Ectodermal cell (in vitro differentiated cells): ENCODE results near the gene COL4A4. TPM values are rescaled to one million over a fixed set of nuclear protein-coding genes. Genes with fewer than 3 reads are reported as not detected.

ENCODE experiments used
- H3K27ac ChIP-seq: 2 replicates; pipeline ENCODE4 v1.7.0; 2013; ENCODE audit warnings: mild to moderate bottlenecking, low read depth, low read length; ENCODE audit not compliant: insufficient read depth, poor library complexity, severe bottlenecking
- H3K27me3 ChIP-seq: 2 replicates; pipeline ENCODE4 v1.7.0; 2013; ENCODE audit warnings: mild to moderate bottlenecking, low read length; ENCODE audit not compliant: insufficient read depth, control insufficient read depth, poor library complexity, severe bottlenecking
- H3K36me3 ChIP-seq: one replicate; pipeline ENCODE4 v1.7.0; 2013; ENCODE audit warnings: low read length; ENCODE audit not compliant: control insufficient read depth, insufficient read depth
- H3K4me1 ChIP-seq: one replicate; pipeline ENCODE4 v1.7.0; 2013; ENCODE audit warnings: low read length; ENCODE audit not compliant: control insufficient read depth, insufficient read depth
- H3K4me3 ChIP-seq: 2 replicates; pipeline ENCODE4 v1.7.0; 2013; ENCODE audit warnings: low read depth, low read length, control low read depth; ENCODE audit not compliant: insufficient read depth
- H3K9me3 ChIP-seq: 2 replicates; pipeline ENCODE4 v1.7.0; 2013; ENCODE audit warnings: mild to moderate bottlenecking, low read length, moderate library complexity; ENCODE audit not compliant: control insufficient read depth
- WGBS, 2 experiments: methylation state at CpG; one replicate each; pipeline ENCODE4 v1.1.7; 2013; ENCODE audit warnings: missing lambda C conversion rate in 2 of 2; 5-methylcytosine and 5-hydroxymethylcytosine counted together
- polyA plus RNA-seq, 4 experiments: library from polyadenylated mRNA; stranded (reverse); fragments of 50-300 nt; gene quantifications; one replicate each; pipeline ENCODE4 v1.2.3, GENCODE V29; 2013

COL4A4 gene
- polyA plus RNA-seq (2013, experiment 1 of 4), result 0.31 TPM
- polyA plus RNA-seq (2013, experiment 2 of 4), result 0.62 TPM
- 0.27 TPM for polyA plus RNA-seq (2013, experiment 3 of 4)
- 0.32 TPM for polyA plus RNA-seq (2013, experiment 4 of 4)

DNA sequence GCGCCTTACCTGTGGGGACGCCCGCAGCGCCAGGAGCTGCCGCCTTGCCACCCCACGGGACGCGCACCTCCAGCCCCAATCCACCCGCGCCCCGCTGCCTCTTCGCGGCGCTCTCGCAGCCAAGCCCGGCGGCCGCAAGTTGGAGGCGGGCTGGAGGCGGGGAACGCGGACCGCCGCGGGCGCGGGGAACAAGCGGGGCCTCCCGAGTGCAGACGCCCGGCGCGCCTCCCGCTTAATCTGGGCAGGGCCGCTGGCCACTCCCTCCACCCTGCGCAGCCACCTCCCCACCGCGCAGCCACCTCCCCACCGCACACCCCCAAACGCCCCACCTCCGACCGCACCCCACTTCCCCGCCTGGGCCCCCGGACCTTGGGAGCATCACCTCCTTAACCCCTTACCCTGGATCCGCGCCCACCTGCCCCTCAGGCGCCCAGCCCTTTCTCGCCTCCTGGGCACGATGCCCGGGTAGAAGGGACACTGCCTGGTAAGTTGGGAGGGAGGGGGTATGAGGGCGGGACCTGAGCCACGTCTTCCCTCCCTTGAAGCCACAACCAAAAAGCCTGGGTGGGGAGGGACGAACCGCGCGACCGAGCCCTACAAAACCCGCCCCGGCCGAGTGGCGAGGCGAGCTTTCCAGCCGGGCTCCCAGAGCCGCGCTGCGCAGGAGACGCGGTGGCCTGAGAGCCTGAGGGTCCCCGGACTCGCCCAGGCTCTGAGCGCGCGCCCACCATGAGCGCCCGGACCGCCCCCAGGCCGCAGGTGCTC, at the start of gene COL4A4, which contains the start of gene COL4A3:
Gene COL4A4, minus strand, starts transcription at position 208 of the 765 bp plus-strand sequence. CDS start 16,722 bp downstream, outside the sequence.
Gene COL4A3, plus strand, starts transcription at position 627 of the 765 bp plus-strand sequence. Its CDS starts 103 bp downstream, at position 730.
- Histone ChIP-seq H3K9me3 (no peaks in the 10 kb centered on the region), H3K27me3 (peaks cover 66% of the 10 kb centered on the region), H3K36me3 (no peaks in the 10 kb centered on the region), H3K4me3 (peak within 1 kb of the TSS; percentile 41), H3K4me1 (no peaks in the 10 kb centered on the region), H3K27ac (no peak within 1 kb of the TSS)
- WGBS, 2 experiments, result 0% methylated on average over 73 to 77 of the region's 77 CpGs

- WGBS, 2 experiments, result 56% methylated on average over 2 of the region's 2 CpGs
- no peak overlapping the region for H3K4me3 ChIP-seq
- H3K27ac ChIP-seq, result no peak overlapping the region
- no peaks in the 10 kb centered on the region for H3K36me3 ChIP-seq
- H3K4me1 ChIP-seq, result peaks cover 7% of the 10 kb centered on the region
- H3K27me3 ChIP-seq, result peaks cover 3% of the 10 kb centered on the region
- H3K9me3 ChIP-seq, result no peaks in the 10 kb centered on the region
Observed at GRCh38 chr2:227207573-227207972, 43.6 kb upstream of the COL4A4 start.

GRCh38 chr2:227206406-227206805, 42.4 kb upstream of the COL4A4 start:
- H3K27ac ChIP-seq, result no peak overlapping the region
- H3K27me3 ChIP-seq, result peaks cover 3% of the 10 kb centered on the region
- WGBS, 2 experiments, result 86 to 87% methylated on average over 9 of the region's 9 CpGs

DNA sequence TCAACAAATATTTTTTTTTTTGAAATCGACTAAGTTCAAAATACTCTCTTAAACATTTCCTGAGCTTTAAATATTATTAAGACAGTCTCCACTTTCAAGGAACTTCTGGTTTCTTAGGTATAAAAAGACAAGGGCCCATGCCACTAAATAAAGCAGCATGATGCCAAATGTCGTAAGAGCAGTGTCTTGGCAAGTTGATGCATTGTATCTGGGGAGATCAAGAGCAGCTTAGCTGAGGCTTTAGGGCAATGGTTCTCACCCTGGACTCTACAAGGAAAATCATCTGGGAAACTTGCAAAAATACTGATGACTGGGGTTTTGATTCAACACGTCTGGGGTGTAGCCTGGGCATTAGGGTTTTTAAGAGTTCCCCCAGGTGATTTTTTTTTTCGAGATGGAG, 41.7 kb upstream of the COL4A4 start:
- Histone ChIP-seq H3K27me3 (peaks cover 3% of the 10 kb centered on the region), H3K27ac (no peak overlapping the region), H3K4me3 (no peak overlapping the region), H3K4me1 (peaks cover 7% of the 10 kb centered on the region), H3K36me3 (no peaks in the 10 kb centered on the region), H3K9me3 (no peaks in the 10 kb centered on the region)
- 76 to 91% methylated on average over 3 to 4 of the region's 4 CpGs for WGBS, 2 experiments

More at GRCh38 chr2:227206406-227206805, 42.4 kb upstream of the COL4A4 start:
- Histone ChIP-seq H3K36me3 (no peaks in the 10 kb centered on the region), H3K4me3 (no peak overlapping the region), H3K9me3 (no peaks in the 10 kb centered on the region), H3K4me1 (peaks cover 7% of the 10 kb centered on the region)

DNA sequence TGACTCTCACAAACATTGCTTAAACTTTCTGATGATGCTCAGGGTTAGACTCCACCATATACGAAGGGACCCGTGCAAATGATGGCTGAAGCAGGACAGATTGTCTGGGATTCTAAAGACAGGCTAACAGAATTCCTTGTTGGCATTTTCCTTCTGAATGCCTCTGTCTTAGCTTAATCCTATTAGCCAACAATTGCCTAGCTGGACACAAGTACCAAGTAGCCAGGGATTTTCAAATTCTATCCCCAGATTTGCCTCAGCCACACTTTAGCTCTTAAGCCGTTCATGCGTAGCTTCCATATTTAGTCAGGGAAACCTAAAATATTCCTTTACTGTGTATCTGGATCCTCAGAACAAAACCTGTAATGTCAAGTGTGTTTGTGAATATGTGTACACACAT, 40.4 kb upstream of the COL4A4 start:
- Histone ChIP-seq H3K9me3 (no peaks in the 10 kb centered on the region), H3K4me1 (peaks cover 7% of the 10 kb centered on the region), H3K4me3 (no peak overlapping the region), H3K27ac (peak overlapping the region; percentile 44), H3K36me3 (no peaks in the 10 kb centered on the region), H3K27me3 (peaks cover 3% of the 10 kb centered on the region)
- 57 to 85% methylated on average over 4 of the region's 4 CpGs for WGBS, 2 experiments

DNA sequence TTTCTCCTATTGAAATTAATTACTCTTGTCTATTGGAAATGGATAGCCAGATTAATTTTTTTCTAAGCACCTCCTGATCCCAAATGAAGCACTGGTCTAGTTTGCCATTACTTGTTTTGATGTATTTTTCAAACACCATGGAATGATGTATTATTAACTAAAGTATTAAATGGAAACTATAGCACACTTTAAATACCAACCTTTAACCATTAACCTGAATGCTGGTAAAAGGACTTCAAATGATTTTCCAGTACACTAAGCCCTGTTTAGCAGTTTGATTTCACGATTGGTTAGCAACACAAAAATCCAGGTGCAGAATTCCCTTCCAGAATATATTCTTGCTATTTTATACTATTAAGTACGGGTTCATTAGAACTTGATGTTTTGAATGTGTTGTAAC, 37.8 kb upstream of the COL4A4 start:
- 94 to 100% methylated on average over 2 of the region's 2 CpGs for WGBS, 2 experiments
- H3K4me1 ChIP-seq, result peaks cover 7% of the 10 kb centered on the region

GRCh38 chr2:227198866-227199265, 34.9 kb upstream of the COL4A4 start:
- Histone ChIP-seq H3K9me3 (no peaks in the 10 kb centered on the region), H3K36me3 (no peaks in the 10 kb centered on the region), H3K4me3 (no peak overlapping the region), H3K27ac (no peak overlapping the region), H3K27me3 (no peaks in the 10 kb centered on the region), H3K4me1 (peaks cover 2% of the 10 kb centered on the region)
- WGBS, 2 experiments, result 91 to 94% methylated on average over 3 of the region's 3 CpGs

More for the DNA sequence above, 37.8 kb upstream of the COL4A4 start:
- H3K36me3 ChIP-seq, result no peaks in the 10 kb centered on the region
- H3K27ac ChIP-seq, result no peak overlapping the region
- no peaks in the 10 kb centered on the region for H3K9me3 ChIP-seq
- no peak overlapping the region for H3K4me3 ChIP-seq
- no peaks in the 10 kb centered on the region for H3K27me3 ChIP-seq

DNA sequence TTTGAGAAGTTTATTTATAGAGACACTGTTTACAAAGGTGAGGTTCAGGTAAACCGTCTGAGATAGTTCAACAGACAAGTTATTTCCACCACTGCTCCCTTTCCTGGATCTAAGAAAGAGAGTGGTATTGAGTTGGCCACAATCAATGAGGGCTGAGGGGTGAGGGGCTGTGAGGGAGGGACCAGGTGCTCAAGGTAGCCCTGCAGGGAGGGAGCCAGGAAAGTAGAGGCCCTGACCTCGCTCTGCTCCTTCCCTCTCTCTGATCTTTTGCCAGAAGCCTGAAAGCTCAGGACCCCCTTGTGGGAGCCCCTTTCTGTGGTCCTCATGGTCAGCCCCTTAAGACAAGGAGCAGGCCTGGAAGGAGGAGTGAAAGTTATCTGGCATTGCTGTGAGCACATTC, 30.2 kb upstream of the COL4A4 start:
- H3K27me3 ChIP-seq, result no peaks in the 10 kb centered on the region
- no peaks in the 10 kb centered on the region for H3K4me1 ChIP-seq
- no peak overlapping the region for H3K4me3 ChIP-seq
- WGBS, 2 experiments, result 71 to 77% methylated on average over 2 of the region's 2 CpGs
- no peak overlapping the region for H3K27ac ChIP-seq
- no peaks in the 10 kb centered on the region for H3K9me3 ChIP-seq
- no peaks in the 10 kb centered on the region for H3K36me3 ChIP-seq

DNA sequence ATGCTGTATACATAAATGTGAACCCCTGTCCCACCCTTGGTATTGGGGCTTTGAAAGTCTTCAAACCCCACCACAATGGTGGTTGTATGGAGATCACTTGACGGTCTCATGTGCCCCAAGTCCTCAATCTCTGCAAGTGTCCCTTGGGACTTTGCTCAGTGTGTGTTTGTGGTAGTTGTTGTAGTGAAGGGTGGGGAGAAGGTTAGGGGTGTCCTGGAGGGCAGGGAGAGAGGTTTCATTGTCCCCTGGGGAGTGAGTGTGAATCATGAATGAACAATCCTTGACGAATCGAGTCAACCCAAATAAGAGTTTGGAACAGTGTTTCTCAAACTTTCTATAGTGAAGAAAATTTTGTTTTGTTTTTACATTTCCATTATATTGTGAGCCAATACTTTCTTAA, 28.5 kb upstream of the COL4A4 start:
- H3K36me3 ChIP-seq, result no peaks in the 10 kb centered on the region
- no peaks in the 10 kb centered on the region for H3K27me3 ChIP-seq
- WGBS, 2 experiments, result 97 to 100% methylated on average over 3 of the region's 3 CpGs
- H3K9me3 ChIP-seq, result no peaks in the 10 kb centered on the region
- H3K4me3 ChIP-seq, result no peak overlapping the region
- no peak overlapping the region for H3K27ac ChIP-seq
- no peaks in the 10 kb centered on the region for H3K4me1 ChIP-seq

- Histone ChIP-seq H3K4me1 (no peaks in the 10 kb centered on the region), H3K9me3 (no peaks in the 10 kb centered on the region), H3K36me3 (no peaks in the 10 kb centered on the region), H3K4me3 (no peak overlapping the region), H3K27ac (no peak overlapping the region), H3K27me3 (no peaks in the 10 kb centered on the region)
- WGBS, 2 experiments, result 61 to 66% methylated on average over 3 of the region's 3 CpGs
Observed at GRCh38 chr2:227191367-227191766, 27.4 kb upstream of the COL4A4 start.
